Measurements from ENCODE around the gene CNGA3. TPM values are rescaled to one million over a fixed set of nuclear protein-coding genes. Genes with fewer than 3 reads are reported as not detected.
"Not testable (repeated sequence)": the region's sequence is repeated elsewhere in the genome, so short reads cannot be mapped to it uniquely, and the experiment has no call there.

CNGA3 gene
- total RNA-seq, 1 experiment from 2014 or later, result 0.10 TPM

- Histone ChIP-seq H3K4me3 (ENCODE audit: insufficient read depth, low read depth, low read length) (no peak overlapping the region), H3K27me3 (ENCODE audit: control insufficient read depth, insufficient read depth, low read length) (no peaks in the 10 kb centered on the region), H3K36me3 (replicated peaks; ENCODE audit: control insufficient read depth, insufficient read depth, low read length) (no peaks in the 10 kb centered on the region)
- DNase-seq, result no peak
Measured at GRCh38 chr2:98416383-98417159, 70.3 kb downstream of the CNGA3 start.

GRCh38 chr2:98419544-98419943 is 73.3 kb downstream of the CNGA3 start:
- Histone ChIP-seq H3K27me3 (ENCODE audit: control insufficient read depth, insufficient read depth, low read length) (no peaks in the 10 kb centered on the region), H3K4me3 (ENCODE audit: insufficient read depth, low read depth, low read length) (no peak overlapping the region), H3K36me3 (replicated peaks; ENCODE audit: control insufficient read depth, insufficient read depth, low read length) (no peaks in the 10 kb centered on the region)
- no peak for DNase-seq

- Histone ChIP-seq H3K4me3 (ENCODE audit: insufficient read depth, low read depth, low read length) (no peak overlapping the region), H3K36me3 (replicated peaks; ENCODE audit: control insufficient read depth, insufficient read depth, low read length) (no peaks in the 10 kb centered on the region), H3K27me3 (ENCODE audit: control insufficient read depth, insufficient read depth, low read length) (no peaks in the 10 kb centered on the region)
- no peak for DNase-seq
Measured at GRCh38 chr2:98419977-98420725, 73.9 kb downstream of the CNGA3 start.

- no peak for DNase-seq
- Histone ChIP-seq H3K36me3 (replicated peaks; ENCODE audit: control insufficient read depth, insufficient read depth, low read length) (no peaks in the 10 kb centered on the region), H3K27me3 (ENCODE audit: control insufficient read depth, insufficient read depth, low read length) (no peaks in the 10 kb centered on the region), H3K4me3 (ENCODE audit: insufficient read depth, low read depth, low read length) (no peak overlapping the region)
Measured at GRCh38 chr2:98422449-98422848, 76.2 kb downstream of the CNGA3 start.

GRCh38 chr2:98426771-98427170 is 80.5 kb downstream of the CNGA3 start:
- Histone ChIP-seq H3K4me3 (ENCODE audit: insufficient read depth, low read depth, low read length) (no peak overlapping the region), H3K36me3 (replicated peaks; ENCODE audit: control insufficient read depth, insufficient read depth, low read length) (no peaks in the 10 kb centered on the region), H3K27me3 (ENCODE audit: control insufficient read depth, insufficient read depth, low read length) (no peaks in the 10 kb centered on the region)
- DNase-seq, result no peak

GRCh38 chr2:98432145-98432544 is 85.9 kb downstream of the CNGA3 start:
- no peaks in the 10 kb centered on the region for H3K27me3 ChIP-seq (ENCODE audit: control insufficient read depth, insufficient read depth, low read length)
- no peak for DNase-seq
- no peak overlapping the region for H3K4me3 ChIP-seq (ENCODE audit: insufficient read depth, low read depth, low read length)
- no peaks in the 10 kb centered on the region for H3K36me3 ChIP-seq (replicated peaks; ENCODE audit: control insufficient read depth, insufficient read depth, low read length)

- no peak for DNase-seq
Measured at GRCh38 chr2:98433363-98433964, 87.2 kb downstream of the CNGA3 start.

GRCh38 chr2:98434492-98434891 is 88.2 kb downstream of the CNGA3 start:
- no peak for DNase-seq
- Histone ChIP-seq H3K4me3 (ENCODE audit: insufficient read depth, low read depth, low read length) (no peak overlapping the region), H3K27me3 (ENCODE audit: control insufficient read depth, insufficient read depth, low read length) (no peaks in the 10 kb centered on the region), H3K36me3 (replicated peaks; ENCODE audit: control insufficient read depth, insufficient read depth, low read length) (no peaks in the 10 kb centered on the region)

More at GRCh38 chr2:98433363-98433964, 87.2 kb downstream of the CNGA3 start:
- no peaks in the 10 kb centered on the region for H3K27me3 ChIP-seq (ENCODE audit: control insufficient read depth, insufficient read depth, low read length)
- no peak overlapping the region for H3K4me3 ChIP-seq (ENCODE audit: insufficient read depth, low read depth, low read length)
- no peaks in the 10 kb centered on the region for H3K36me3 ChIP-seq (replicated peaks; ENCODE audit: control insufficient read depth, insufficient read depth, low read length)

GRCh38 chr2:98435670-98436069 is 89.4 kb downstream of the CNGA3 start:
- not testable (repeated sequence) for H3K36me3 ChIP-seq (replicated peaks; ENCODE audit: control insufficient read depth, insufficient read depth, low read length); DNase-seq; H3K27me3 ChIP-seq (ENCODE audit: control insufficient read depth, insufficient read depth, low read length); H3K4me3 ChIP-seq (ENCODE audit: insufficient read depth, low read depth, low read length)

GRCh38 chr2:98436734-98437133 is 90.5 kb downstream of the CNGA3 start:
- no peaks in the 10 kb centered on the region for H3K27me3 ChIP-seq (ENCODE audit: control insufficient read depth, insufficient read depth, low read length)
- DNase-seq, result no peak

GRCh38 chr2:98438190-98439133 is 92.2 kb downstream of the CNGA3 start:
- Histone ChIP-seq H3K36me3 (replicated peaks; ENCODE audit: control insufficient read depth, insufficient read depth, low read length) (no peaks in the 10 kb centered on the region), H3K4me3 (ENCODE audit: insufficient read depth, low read depth, low read length) (no peak overlapping the region), H3K27me3 (ENCODE audit: control insufficient read depth, insufficient read depth, low read length) (no peaks in the 10 kb centered on the region)
- no peak for DNase-seq

More at GRCh38 chr2:98436734-98437133, 90.5 kb downstream of the CNGA3 start:
- Histone ChIP-seq H3K4me3 (ENCODE audit: insufficient read depth, low read depth, low read length) (no peak overlapping the region), H3K36me3 (replicated peaks; ENCODE audit: control insufficient read depth, insufficient read depth, low read length) (no peaks in the 10 kb centered on the region)

- Histone ChIP-seq H3K4me3 (ENCODE audit: insufficient read depth, low read depth, low read length) (no peak overlapping the region), H3K36me3 (replicated peaks; ENCODE audit: control insufficient read depth, insufficient read depth, low read length) (no peaks in the 10 kb centered on the region), H3K27me3 (ENCODE audit: control insufficient read depth, insufficient read depth, low read length) (no peaks in the 10 kb centered on the region)
- DNase-seq, result no peak
Measured at GRCh38 chr2:98441706-98442450, 95.6 kb downstream of the CNGA3 start.

- no peak for DNase-seq
- no peak overlapping the region for H3K4me3 ChIP-seq (ENCODE audit: insufficient read depth, low read depth, low read length)
Measured at GRCh38 chr2:98442488-98442887, 96.2 kb downstream of the CNGA3 start.

More at GRCh38 chr2:98442488-98442887, 96.2 kb downstream of the CNGA3 start:
- H3K27me3 ChIP-seq (ENCODE audit: control insufficient read depth, insufficient read depth, low read length), result no peaks in the 10 kb centered on the region
- no peaks in the 10 kb centered on the region for H3K36me3 ChIP-seq (replicated peaks; ENCODE audit: control insufficient read depth, insufficient read depth, low read length)
